Activated T-cell treated with anti-CD3 and anti-CD28 coated beads, Interleukin-2, amount 50 U/mL, for 24 hours (primary cell): ENCODE measurements around the gene RTL9.

Source experiments
- DNase-seq: peaks from one replicate; pipeline ENCODE4 v3.0.0-alpha.2; 2020
- H3K27ac Mint-ChIP-seq: 2 replicates; pipeline ENCODE4 v1.8.0; 2020; ENCODE audit warnings: mild to moderate bottlenecking, mixed read lengths
- H3K27me3 Mint-ChIP-seq: 2 replicates; pipeline ENCODE4 v1.8.0; 2020; ENCODE audit warnings: mixed read lengths
- H3K36me3 Mint-ChIP-seq: 2 replicates; pipeline ENCODE4 v1.8.0; 2020; ENCODE audit warnings: low read depth, mixed read lengths
- H3K4me1 Mint-ChIP-seq: 2 replicates; pipeline ENCODE4 v1.8.0; 2020; ENCODE audit warnings: low read depth, mixed read lengths
- H3K4me3 Mint-ChIP-seq: 2 replicates; pipeline ENCODE4 v1.8.0; 2020; ENCODE audit warnings: mild to moderate bottlenecking, moderate library complexity, mixed read lengths
- H3K9me3 Mint-ChIP-seq: 2 replicates; pipeline ENCODE4 v1.8.0; 2020; ENCODE audit warnings: mixed read lengths

The RTL9 gene

DNA sequence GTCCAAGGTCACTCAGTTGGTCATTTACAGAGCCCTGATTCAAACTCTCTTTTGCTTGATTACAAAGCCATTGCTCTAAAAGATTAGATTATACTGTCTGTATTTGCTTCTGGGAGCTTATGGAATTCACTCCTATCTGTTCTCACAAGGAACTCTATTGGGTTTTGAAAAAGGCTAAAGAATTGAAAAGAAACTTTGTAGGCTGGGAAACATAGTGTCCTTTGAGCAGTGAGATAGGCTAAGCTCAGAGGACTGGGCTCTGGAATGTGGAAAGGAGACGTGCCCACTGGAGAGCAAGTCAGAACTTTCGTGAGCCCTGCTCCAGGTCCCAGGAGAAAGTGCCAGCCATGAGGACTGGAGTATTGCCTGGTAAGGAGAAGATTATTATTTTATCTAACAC, at the start of gene RTL9:
TSS of gene RTL9 (plus strand) at position 301 of the 400 bp plus-strand sequence. CDS start 91,770 bp downstream, outside the sequence.
- no peak for DNase-seq
- peaks cover 11% of the 10 kb centered on the region for H3K27me3 Mint-ChIP-seq
- H3K36me3 Mint-ChIP-seq = no peaks in the 10 kb centered on the region
- H3K9me3 Mint-ChIP-seq = no peaks in the 10 kb centered on the region
- no peak within 1 kb of the TSS for H3K4me3 Mint-ChIP-seq
- no peak within 1 kb of the TSS for H3K27ac Mint-ChIP-seq
- no peaks in the 10 kb centered on the region for H3K4me1 Mint-ChIP-seq

DNA sequence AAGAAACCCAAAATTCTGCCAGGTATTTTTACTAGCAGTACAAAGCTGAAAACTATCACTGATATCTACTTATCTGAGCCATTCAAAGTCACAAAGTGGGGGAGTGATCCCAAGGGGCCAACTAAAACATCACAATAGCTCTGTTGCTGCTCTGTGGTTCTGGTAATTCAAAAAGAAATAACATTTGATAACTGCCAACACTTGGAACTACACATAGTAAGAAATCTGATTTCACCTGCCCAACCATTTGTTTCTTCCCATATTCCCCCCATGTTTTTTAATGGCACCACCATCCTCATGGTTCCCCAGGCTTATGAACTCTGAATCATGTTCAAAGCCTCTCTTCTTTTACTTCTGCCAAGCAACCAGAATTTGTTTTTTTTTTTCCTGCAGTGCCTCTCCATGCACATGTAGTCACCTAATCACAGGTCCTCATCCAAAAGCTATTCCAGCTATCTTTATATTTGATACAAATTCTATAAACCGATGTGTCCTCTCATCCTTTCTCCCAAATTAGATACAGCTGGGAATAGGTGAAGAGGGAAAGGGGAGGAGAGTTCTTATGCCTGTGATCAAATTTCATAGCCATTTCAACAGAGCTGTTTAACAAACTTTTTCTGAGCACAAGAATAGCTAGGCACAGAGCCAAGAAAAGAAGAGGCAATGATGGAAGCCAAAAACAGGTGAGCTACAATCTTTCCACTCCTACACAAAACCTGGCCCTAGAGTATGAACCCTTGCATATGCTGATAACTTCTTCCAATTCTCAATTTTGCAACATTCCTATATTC, 48.5 kb upstream of the RTL9 start:
- no peak for DNase-seq
- peaks cover 68% of the 10 kb centered on the region for H3K4me1 Mint-ChIP-seq
- H3K27me3 Mint-ChIP-seq = peaks cover 9% of the 10 kb centered on the region
- no peak overlapping the region for H3K4me3 Mint-ChIP-seq
- no peak overlapping the region for H3K27ac Mint-ChIP-seq
- no peaks in the 10 kb centered on the region for H3K9me3 Mint-ChIP-seq
- H3K36me3 Mint-ChIP-seq = no peaks in the 10 kb centered on the region

DNA sequence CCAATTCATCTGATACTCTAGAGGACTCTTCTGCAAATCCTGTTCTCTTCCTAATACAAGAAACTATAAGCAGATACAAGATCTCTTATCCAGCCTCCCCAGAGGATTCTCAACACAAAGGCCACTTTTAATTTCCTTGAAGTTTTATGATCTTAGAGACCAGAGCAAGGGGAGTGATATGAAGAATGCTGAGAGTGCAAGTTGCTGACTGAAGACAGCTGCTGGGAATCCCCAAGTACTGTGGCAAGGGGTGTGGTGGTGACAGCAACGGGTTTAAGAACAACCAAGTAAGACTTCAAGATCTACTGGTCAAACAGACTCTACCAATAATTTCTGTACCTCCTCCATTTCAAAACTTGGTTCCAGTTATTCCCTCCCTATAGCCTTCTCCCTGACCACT, 47.8 kb upstream of the RTL9 start:
- Mint-ChIP-seq H3K4me3 (no peak overlapping the region), H3K4me1 (peaks cover 68% of the 10 kb centered on the region), H3K9me3 (no peaks in the 10 kb centered on the region), H3K36me3 (no peaks in the 10 kb centered on the region), H3K27me3 (peaks cover 9% of the 10 kb centered on the region), H3K27ac (peak overlapping the region; percentile 73)
- DNase-seq = no peak

DNA sequence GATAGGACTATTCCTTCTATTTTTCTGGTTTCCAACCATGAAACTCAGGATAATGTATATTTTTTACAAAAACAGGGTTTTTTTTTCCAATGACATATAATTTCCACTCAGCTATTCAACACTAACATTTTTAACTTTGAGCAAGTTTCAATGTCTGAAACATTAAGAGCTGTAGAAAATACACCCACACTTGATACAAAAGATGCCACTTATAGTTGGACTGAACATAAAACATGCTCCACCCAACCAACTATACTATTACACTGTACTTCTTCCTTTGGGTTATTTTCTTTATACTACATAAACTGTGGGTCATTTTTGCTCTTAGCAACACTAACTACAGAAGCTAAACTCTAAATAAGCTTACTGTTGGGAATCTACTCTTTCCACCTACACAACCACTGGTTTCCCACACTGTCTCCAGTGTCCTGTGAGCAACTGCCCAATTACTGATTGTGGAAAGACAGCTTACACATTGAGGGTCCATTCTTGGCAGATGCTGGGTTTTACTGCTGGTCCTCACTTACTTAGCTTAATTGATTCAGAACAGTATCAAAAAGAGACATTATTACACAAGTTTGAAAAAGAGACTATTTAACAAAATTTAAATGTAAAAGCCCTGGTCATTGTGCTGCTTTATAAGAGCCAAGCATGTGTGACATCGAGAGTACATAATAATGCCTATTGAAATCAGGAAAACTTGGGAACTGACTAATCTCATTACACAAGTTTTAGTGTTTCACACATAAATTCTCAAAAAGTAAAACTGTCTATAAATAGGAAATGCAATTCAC, 47.0 kb upstream of the RTL9 start:
- Mint-ChIP-seq H3K27me3 (peaks cover 9% of the 10 kb centered on the region), H3K36me3 (no peaks in the 10 kb centered on the region), H3K4me3 (peak overlapping the region; percentile 2), H3K27ac (peak overlapping the region; percentile 73), H3K4me1 (peaks cover 68% of the 10 kb centered on the region), H3K9me3 (no peaks in the 10 kb centered on the region)
- no peak for DNase-seq

DNA sequence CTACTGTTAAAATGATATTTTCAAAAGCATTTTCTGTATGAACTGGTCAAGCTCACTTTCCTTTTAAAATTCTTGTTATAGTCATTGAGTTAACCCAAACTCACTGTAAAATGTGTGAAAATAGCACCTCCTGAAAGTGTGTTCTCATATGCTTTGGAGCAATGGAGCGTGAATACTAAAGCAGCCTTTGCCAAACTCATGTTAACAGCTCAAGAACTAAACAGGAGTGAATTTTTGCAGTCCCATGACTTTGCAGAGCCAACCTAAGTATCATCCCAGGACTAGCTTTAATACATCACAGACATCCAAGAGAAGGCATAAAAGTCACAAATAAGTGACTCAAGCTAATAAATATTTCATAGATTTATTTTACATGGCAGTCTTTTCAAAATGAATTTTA, 43.1 kb upstream of the RTL9 start:
- Mint-ChIP-seq H3K36me3 (peaks cover 7% of the 10 kb centered on the region), H3K4me3 (peak overlapping the region; percentile 85), H3K27ac (no peak overlapping the region), H3K27me3 (peaks cover 21% of the 10 kb centered on the region), H3K4me1 (peaks cover 47% of the 10 kb centered on the region), H3K9me3 (no peaks in the 10 kb centered on the region)
- no peak for DNase-seq

DNA sequence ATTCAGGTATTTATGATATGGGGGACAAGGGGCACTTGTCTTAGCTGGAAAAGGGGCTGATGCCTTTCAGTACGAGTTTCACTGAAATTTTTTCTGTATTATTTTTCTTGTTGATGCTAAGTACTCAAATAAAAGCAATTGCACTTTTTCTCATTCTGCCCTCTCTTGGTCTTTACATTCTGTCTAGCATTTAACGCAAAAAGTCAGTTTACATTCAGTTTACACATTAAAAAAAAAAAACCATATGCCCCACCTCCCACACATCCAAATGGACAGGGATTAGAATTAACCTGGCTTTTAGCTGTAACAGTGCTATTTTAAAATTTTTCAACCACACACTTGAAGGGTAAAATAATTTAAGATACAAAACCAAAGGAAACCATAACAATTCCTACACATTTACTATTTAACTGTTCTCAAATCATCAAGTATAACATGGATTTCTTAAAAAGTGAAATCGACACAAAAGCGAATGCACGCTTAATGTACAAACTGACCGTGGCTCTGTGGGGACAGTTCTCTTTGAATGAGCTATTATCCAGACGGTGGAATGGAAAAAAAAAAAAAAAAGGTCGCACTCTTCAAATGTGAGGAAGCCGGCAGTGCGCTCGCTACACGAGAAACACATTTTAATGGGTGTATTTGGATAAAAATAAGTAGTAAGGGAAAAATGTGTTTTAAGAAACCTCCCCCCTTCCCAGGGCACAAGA, 42.1 kb upstream of the RTL9 start:
- peak overlapping the region; percentile 85 for H3K4me3 Mint-ChIP-seq
- H3K4me1 Mint-ChIP-seq = peaks cover 37% of the 10 kb centered on the region
- H3K9me3 Mint-ChIP-seq = no peaks in the 10 kb centered on the region
- peaks cover 18% of the 10 kb centered on the region for H3K27me3 Mint-ChIP-seq
- no peak for DNase-seq
- peaks cover 7% of the 10 kb centered on the region for H3K36me3 Mint-ChIP-seq
- H3K27ac Mint-ChIP-seq = peak overlapping the region; percentile 83

DNA sequence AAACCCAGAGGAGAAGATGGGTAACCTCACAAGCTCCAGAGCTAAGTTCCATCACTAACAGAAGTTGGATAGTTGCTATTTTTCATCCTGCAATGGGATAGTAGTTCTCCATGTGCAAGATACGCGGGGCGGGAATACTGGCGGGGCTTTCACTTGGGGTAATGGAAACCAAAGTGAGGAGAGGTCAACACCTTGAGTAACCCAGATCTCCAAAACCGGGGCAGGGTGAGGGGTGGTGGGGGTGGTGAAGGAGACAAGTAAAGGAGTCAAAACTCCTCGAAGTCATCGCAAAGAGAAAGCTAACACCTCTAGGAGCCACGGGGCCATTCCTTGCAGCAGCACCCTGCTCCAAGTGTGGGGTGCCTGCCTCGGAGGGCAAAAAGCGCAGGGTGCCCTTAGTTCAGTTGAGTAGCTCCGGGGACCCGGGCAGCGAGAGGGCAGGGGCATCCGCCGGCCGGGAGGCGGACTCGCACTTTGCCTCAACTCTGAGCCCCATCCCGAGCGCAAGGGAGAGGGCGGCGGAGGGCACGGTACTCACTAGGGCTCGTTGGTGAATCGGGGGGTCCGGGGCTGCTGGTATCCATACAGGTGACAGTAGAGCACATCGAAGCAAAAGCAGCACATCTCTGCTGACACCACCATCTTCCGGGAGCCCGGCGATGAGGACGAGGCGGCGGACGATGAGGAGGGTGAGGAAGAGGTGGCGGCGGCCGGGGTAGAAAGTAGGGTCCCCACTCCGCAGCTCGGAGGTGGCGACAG, 41.4 kb upstream of the RTL9 start:
- Mint-ChIP-seq H3K27ac (peak overlapping the region; percentile 83), H3K4me1 (peaks cover 30% of the 10 kb centered on the region), H3K36me3 (peaks cover 7% of the 10 kb centered on the region), H3K4me3 (peak overlapping the region; percentile 85), H3K9me3 (no peaks in the 10 kb centered on the region), H3K27me3 (peaks cover 18% of the 10 kb centered on the region)
- peak; percentile 64 for DNase-seq

DNA sequence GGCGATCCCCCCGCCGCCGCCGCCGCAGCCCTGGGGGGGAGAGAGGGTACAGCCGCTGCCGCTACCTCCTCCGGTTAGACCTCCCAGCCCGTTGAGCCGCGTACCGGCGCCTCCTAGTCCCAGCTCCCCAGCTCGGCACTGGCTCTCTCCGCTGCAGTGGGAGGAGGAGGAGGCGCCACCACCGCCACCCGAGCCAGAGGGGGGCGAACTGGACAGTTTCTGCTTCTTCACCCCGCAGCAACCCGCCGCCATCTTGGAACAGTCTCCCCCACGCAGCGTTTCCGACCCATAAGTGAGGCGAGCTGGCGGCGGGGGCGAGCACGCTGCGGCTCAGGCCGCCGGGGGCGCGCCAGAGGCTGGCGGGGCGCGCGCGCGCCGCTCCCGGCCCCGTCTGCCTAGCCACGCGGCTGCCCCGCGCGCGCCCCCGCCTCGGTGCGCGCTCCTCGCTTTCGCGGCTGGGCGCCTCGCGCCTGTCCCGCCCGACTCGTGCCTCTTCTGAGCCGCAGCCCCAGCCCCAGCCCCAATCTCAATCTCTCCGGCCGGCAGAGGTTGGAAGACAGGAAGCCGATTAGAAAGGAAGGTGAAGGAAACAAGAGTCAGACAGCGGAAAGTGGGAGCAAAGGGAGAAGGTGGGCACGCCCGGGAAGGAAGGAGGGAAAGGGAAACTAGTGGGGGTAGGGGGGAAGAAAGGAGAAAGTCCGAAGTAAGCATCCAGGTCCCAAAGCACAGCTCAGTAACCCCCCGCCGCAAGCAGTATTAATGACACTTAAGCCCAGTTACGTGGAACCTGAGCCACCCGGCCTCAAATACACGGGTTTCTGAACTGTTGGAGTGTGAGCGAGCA, 40.6 kb upstream of the RTL9 start, which contains the start of gene AMMECR1:
TSS of gene AMMECR1 (minus strand) at position 266 of the 844 bp plus-strand sequence. CDS start at position 252, 14 bp downstream.
- H3K9me3 Mint-ChIP-seq = no peaks in the 10 kb centered on the region
- H3K4me1 Mint-ChIP-seq = peaks cover 25% of the 10 kb centered on the region

DNA sequence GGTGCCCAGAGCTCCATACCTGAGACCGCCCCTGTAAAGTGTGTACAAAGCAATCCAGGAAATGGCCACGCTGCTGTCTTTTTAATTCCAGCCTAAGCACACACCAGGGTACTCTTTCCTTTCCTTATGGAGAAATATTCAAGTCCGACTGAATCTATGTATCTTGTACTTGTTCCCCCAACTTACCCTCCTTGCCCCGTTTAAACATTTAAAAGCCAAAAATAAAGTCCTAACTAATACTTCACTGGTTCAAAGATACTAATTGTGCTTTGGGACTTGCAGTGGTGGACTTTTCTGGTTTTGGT, 40.0 kb upstream of the RTL9 start:
- peaks cover 20% of the 10 kb centered on the region for H3K4me1 Mint-ChIP-seq
- H3K9me3 Mint-ChIP-seq = no peaks in the 10 kb centered on the region
- H3K4me3 Mint-ChIP-seq = peak overlapping the region; percentile 85
- H3K36me3 Mint-ChIP-seq = peaks cover 7% of the 10 kb centered on the region
- DNase-seq = no peak
- peaks cover 16% of the 10 kb centered on the region for H3K27me3 Mint-ChIP-seq
- H3K27ac Mint-ChIP-seq = peak overlapping the region; percentile 96

More for the DNA sequence above, 40.6 kb upstream of the RTL9 start, which contains the start of gene AMMECR1:
- DNase-seq = peak; percentile 83
- Mint-ChIP-seq H3K4me3 (peak within 1 kb of the TSS; percentile 85), H3K36me3 (peaks cover 7% of the 10 kb centered on the region), H3K27ac (peak within 1 kb of the TSS; percentile 96), H3K27me3 (peaks cover 18% of the 10 kb centered on the region)

DNA sequence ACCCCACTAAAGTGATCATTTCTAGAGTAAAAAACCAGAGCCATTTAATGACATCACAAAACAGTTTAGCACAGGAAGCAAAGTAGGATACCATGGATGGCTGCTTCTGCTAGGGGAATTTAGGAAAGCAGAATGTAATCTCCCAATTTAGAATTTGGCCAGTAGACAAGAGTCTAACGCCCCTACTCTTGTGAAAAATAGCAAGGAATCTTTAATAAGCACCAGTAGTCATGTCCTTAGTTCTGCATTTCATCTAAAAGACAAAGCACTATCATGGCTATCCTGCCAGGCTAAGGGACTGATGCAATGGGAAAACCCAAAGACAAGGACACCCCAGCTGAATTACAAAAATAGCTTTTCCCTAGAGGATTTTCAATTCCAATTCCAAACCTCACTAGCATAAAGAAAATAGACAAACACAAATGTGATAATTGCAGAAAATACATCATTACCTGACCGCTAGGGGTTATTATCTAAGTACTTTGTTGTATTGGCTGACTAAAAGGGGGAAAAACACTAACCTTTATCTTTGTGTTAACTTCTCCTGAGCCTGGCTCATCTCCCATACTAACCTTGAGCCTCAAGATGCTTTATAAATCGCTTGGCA, 38.2 kb upstream of the RTL9 start:
- Mint-ChIP-seq H3K9me3 (no peaks in the 10 kb centered on the region), H3K4me3 (no peak overlapping the region)
- DNase-seq = no peak

DNA sequence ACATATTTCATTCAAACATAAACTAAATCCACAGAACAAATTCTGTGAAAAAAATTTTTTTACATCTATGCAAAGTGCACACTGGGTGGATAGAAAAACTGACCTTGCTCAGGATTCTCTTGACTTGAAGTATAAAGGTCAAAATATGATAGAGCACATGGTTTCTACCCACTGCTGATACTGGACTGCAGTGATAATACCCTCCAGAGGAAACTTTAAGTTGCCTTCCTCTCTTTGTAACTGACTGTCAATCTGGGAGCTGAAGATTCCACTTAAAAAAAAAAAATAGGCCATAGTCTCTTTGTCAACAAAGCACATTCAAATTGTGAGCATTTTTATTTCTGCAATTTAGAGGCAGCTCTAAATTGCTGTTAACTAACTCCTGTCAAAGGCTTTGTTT, 37.6 kb upstream of the RTL9 start:
- H3K36me3 Mint-ChIP-seq = peaks cover 7% of the 10 kb centered on the region
- peaks cover 3% of the 10 kb centered on the region for H3K4me1 Mint-ChIP-seq
- no peak for DNase-seq
- H3K9me3 Mint-ChIP-seq = no peaks in the 10 kb centered on the region
- no peak overlapping the region for H3K27ac Mint-ChIP-seq
- H3K27me3 Mint-ChIP-seq = peaks cover 18% of the 10 kb centered on the region
- H3K4me3 Mint-ChIP-seq = no peak overlapping the region

More for the DNA sequence above, 38.2 kb upstream of the RTL9 start:
- H3K36me3 Mint-ChIP-seq = peaks cover 7% of the 10 kb centered on the region
- H3K27ac Mint-ChIP-seq = no peak overlapping the region
- peaks cover 18% of the 10 kb centered on the region for H3K27me3 Mint-ChIP-seq
- H3K4me1 Mint-ChIP-seq = peaks cover 5% of the 10 kb centered on the region

DNA sequence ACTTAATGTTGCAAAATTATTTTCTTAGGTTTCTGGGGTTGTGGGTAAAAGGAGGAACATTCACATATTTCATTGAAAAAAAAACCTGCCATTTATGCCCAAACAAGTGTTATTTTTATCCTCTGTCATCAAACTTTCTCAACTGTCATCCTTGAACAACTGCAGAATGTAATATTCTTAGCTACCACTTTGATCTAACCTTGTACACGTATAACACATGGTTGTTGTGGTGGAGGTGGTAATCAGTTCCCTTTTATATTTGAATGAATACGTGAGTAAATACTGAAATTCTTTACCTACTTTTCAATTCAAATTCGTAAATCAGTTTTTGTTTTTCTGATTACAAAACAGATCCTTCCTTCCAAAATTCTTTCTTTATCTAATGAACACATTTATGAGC, 37.0 kb upstream of the RTL9 start:
- no peak for DNase-seq
- Mint-ChIP-seq H3K9me3 (no peaks in the 10 kb centered on the region), H3K36me3 (peaks cover 6% of the 10 kb centered on the region), H3K27ac (no peak overlapping the region), H3K4me3 (no peak overlapping the region), H3K27me3 (peaks cover 18% of the 10 kb centered on the region), H3K4me1 (peaks cover 3% of the 10 kb centered on the region)

DNA sequence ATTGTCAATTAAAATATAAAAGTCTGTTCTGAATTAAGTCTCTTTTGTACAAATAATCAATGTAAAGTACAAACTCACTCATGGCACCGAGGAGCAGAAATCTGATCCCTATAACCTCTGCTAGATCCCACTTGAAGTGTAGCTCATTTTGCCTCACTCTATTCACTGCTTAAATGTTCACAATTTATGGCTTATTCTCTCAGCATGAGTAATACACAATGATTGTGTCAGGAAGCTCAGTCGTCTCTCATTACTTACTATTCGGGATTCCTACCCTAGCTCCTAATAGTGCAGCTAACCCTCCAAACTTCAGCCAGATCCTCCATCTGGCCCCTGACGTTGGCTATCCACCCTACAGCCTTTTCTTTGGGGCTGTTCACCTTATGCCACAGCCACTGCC, 36.0 kb upstream of the RTL9 start:
- Mint-ChIP-seq H3K36me3 (peaks cover 2% of the 10 kb centered on the region), H3K9me3 (no peaks in the 10 kb centered on the region), H3K27me3 (peaks cover 18% of the 10 kb centered on the region), H3K4me3 (no peak overlapping the region), H3K4me1 (peaks cover 3% of the 10 kb centered on the region), H3K27ac (no peak overlapping the region)
- no peak for DNase-seq
